HG02885 (cell line): ENCODE data around the gene DR1.
"Not testable (repeated sequence)": the region's sequence is repeated elsewhere in the genome, so short reads cannot be mapped to it uniquely, and the experiment has no call there.

ENCODE experiments used
- ATAC-seq: cut with Tn5 transposase; IDR thresholded peaks from one replicate; pipeline ENCODE4 v1.9.1; 2021; ENCODE audit warnings: mild to moderate bottlenecking; ENCODE audit not compliant: unreplicated experiment, poor library complexity

Gene DR1

DNA sequence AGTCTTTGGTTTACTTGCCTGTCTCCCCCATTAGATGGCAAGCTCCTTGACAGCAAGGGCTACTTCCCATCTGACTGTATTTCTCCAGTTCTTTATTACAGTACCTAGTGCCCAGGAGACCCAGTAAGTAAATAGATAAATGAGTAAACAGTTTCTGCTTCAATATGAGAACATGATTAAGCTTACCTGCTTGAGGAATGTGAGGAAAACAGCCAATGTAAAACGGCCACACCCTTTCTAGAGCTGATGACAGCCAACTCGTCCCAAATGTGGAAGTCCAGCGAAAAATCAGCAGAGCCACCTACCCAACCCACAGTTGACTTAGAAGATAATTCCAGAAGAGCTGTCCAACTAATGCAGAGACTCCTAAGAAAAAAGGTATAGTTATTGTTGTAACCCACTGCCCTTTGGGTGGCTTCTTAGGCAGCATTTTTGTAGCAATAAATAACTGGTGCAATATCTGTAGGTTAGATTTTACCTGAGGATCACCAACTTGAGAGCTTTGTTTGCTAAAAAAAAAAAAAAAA is 6.5 kb upstream of the DR1 start:
- no peak for ATAC-seq

DNA sequence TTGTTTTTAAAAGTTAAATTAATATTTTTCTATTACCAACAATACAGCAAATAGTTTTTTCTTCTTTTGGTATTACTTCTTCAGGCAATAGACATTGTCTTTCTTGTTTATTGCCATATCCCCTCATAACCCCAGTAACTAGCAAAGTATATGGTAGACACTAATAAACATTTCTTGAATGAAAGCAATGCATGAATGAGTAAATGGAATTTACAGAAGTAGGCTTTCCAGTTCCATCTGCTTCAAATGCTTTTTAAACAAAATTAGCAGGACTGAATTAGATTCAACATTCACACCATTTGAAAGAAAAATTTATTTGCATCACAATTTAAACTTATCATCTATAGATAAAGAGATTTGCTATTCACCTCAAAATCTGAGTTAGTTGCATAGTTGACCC is 5.6 kb upstream of the DR1 start:
- no peak for ATAC-seq

DNA sequence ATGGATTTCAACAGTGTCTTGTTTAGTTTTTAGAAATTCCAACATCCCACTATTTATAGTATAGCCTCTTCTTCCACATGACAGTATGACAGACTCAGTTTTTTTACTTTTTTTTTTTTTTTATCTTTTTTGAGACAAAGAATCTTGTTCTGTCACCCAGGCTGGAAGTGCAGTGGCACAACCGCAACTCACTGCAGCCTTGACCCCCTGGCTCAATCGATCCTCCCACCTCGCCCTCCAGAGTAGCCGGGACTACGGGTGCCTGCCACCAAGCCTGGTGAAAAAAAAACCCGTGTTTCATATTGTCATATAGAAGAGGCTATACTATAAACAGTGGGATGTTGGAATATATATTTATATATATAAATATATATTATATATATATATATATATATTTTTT is 1.2 kb upstream of the DR1 start:
- ATAC-seq, result no peak

DNA sequence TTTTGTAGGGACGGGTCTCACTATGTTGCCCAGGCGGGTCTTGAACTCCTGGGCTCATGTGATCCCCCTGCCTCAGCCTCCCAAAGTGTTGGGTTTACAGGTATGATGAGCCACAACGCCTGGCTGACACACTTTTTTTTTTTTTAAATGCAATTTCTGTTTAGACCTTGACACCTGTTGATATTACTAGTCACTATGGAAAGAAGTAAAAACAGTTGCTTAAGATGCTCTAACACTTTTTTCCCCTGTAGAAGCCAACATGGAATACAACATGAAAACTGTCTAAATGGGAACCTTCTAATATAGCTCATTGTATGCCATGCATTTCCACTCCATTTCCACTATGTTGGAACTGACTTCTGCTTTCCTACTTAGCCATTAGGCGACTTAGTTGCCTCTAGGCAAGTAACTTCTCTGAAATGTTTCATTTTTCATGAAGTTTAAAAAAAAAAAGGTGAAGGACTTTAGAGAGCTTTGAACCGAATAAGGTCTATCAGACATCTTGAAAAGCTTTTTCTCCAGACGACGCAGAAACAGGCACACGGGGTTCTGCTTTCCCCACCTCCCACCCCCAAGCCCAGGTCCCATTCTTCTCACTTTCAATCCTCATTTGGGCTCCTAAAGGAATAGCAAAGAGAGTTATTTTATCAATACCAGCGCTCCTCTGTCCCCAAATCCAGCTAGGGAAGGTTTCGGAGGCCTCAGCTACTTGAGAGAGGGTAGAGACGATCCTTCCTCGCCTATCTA is 648 bp upstream of the DR1 start:
- ATAC-seq, result peak; percentile 2

DNA sequence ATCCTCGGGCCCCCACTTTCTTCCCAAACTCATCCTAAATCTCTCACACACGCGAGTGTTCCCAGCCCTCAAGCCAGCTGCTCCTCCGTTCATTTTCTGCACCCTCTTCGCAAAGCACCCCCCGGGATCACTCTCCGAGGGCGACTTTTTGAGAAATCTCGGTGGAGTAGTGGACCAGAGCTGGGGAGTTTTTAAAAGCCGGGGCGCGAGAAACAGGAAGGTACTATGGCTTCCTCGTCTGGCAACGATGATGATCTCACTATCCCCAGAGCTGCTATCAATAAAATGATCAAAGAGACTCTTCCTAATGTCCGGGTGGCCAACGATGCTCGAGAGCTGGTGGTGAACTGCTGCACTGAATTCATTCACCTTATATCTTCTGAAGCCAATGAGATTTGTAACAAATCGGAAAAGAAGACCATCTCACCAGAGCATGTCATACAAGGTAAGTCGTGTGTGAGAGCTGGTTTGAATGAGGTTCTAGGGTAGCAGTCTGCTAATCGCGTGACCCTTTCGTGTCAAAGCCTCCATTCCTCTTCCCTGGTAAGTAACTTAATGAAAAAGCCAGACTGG is 800 bp downstream of the DR1 start:
- ATAC-seq, result peak; percentile 23

DNA sequence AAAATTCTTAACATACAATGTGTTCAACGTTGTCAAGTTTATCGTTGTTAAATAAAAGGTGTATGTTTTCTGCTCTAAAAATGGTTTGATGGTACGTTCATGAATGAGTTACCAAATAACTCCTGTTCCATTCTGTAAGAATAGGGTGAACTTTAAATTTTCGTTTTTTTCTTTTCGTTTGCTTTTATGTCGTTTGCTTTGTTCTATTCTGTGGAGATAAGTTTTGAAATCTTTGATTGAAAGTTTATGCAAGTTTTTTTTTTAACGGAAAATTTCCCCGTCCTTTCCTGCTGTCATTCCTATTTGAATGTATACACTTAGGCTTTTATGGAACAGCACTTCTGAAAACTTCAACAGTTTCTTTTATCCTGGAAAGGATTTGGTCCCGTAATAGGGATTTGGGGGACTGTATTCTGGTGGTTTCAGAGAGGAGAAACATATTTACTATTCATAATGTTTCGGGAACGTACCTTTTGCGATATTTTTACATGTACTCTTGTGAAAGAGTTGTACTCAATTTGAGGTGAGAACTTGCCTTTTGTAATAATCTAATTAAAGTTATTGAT is 1.7 kb downstream of the DR1 start:
- no peak for ATAC-seq

DNA sequence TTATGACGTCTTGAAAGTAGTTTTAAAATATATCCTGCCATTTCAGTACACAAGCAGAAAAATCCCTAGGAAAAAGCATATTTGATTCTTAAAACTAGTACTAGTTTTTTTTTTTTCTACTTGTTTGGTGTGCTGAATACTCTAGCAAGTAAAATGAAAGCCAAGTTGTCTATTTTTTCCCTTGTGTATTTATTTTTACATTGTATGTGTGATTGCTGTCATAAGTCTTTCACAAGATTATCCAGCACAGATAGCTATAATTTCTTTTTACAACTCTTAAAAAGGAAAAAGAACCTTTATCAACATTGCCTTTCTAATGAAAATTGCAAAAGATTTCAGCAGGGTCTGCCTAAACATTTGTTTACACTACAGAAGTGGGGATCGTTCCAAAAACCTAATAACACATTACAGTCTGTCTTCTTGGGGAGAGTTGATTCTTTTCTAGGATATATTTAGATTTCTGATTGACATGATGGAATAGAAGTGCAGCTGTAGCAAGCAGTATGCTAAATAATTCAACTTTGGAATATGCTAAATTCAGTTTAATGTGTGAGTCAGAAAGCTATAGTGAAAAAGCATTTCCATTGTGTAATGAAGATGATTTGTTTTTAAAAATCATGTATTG is 2.5 kb downstream of the DR1 start:
- no peak for ATAC-seq

DNA sequence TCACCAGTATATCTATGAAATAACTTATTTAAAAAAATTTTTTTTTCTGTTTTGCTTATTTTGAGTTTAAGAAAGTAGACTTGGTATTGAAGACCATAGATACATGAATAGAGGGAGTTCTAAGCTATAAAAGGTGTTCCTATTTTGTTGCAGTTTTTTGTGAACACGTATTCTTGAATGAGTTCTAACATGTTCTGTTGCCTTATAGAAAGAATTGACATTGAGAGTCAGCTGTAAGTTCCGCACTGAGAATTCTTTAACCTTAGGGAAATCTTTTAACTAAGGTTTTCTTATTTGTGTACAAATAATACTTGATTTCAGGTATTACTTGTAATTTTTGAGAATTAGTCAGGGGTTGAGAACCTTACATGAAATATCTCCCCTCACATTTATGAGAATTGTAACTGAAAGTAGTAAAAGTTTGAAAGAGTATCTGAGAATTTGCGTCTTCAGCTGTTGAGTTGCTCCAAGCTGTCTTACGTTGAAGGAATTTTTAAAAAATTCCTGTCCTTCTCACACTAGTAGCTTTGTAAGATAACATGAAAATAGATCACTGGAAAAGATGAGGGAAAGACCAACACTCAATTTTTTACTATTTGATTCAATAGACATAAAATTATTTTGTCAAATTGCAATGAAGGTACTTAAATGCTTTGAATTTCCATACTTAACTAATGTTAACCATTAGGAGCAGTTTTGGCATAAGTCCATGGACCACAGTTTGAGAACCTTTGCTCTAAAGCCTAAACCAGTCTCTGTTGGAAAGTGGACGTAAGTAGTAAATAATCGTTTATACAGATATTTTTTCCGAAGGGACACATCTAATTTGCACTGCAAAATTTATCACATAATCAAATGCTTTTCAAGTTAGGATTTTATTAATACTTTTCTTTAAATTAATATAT is 3.8 kb downstream of the DR1 start:
- ATAC-seq, result no peak

DNA sequence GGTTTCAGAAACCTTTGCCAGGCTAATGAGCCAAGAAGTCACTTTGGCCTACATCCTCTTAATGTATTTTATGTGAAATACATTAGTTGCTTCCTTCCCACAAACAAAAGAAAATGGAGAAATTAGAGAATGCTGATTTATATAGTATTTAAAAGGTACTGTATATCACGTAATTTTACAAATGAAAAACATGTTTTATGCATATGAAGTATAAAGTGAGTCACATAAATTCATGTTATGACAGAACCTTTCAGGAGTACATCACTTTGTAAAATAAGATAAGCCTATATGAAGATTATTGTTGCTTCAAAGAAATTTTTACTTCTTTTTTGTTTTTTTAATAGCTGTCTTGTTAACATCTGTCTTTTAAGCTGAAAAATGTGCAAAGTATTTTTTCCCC is 4.6 kb downstream of the DR1 start:
- ATAC-seq, result no peak

DNA sequence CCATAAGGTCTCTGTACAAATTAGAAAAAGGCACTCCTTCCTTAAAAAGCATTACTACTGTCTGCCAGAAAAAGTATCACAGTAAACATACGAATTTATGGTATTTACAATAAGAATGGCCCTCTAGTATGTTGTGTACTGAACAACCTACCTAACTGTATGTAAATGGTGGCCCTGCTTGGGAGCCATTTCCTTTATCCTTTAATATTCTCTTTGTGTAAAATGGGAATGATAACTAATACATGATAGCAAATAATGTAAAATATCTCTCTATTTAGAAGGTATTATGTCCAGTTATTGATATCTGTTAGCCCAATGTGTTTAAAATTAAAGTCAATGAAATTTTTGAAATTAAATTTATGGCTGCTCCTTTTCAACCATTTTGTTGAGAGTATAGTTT is 5.2 kb downstream of the DR1 start:
- no peak for ATAC-seq

DNA sequence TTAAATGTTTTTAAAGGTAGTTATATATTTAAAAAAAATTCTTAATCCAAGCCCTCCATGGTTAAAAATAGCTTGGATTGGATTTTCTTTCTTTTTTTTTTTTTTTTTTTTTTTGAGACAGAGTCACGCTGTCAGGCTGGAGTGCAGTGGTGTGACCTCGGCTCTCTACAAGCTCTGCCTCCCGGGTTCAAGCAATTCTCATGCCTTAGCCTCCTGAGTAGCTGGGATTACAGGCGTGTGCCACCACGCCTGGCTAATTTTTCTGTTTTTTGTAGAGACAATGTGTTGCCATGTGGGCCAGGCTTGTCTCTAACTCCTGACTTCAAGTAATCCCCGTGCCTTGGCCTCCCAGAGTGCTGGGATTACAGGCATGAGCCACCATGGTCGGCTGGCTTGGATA is 5.6 kb downstream of the DR1 start:
- not testable (repeated sequence) for ATAC-seq

DNA sequence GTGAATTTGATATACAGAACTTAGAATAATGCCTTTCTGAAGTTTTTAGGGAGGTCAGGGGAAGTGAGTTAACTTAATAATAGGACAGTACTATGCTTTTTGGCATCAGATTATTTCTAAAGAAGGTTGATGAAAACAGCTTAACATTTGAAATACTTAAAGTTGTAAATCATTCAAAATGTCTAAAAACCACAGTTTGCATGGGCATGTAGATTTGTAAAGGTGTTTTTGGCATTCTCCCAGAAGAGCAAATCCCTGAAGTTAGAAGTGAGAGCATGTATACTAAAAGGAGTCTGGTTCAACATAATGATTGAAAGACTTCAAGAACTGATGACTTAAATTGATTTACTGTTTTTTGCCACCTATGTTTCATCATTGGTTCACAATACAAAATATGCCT is 6.7 kb downstream of the DR1 start:
- no peak for ATAC-seq

DNA sequence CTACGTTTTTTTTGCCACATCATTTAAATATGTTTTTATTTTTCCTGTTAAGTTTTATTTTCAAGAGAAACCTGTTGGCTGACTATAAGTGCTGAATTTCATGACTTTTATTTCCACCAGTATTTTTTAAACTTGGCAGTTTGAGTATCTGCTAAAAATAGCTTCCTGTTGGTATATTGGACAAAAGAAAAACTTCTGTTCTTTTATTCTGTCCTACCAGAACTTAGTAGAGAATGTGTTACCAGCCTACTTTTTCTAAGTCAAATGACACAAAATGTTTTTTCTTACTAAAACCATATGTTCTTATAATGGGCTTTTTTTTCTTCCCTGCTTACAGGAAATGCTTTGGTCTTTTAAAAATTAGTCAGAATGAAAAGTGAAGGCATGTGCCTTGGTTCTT is 7.6 kb downstream of the DR1 start:
- ATAC-seq, result no peak

DNA sequence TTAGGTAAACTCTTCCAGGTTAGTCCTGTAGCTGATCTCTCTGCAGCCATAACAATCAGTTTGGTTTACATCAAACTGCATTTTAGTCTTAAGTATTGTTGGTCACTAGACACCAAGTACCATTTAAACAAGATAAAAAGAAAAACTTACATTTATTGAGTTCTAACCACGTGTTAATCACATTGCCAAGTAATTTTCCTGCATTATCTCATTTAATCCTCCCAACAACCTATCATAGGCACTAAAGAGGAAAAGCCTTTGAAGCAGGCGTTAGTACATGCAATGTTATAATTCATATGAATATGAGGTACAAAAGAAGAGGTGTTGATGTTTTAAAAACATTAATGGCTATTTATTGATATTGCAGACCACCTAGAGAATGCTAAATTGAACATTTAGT is 9.0 kb downstream of the DR1 start:
- ATAC-seq, result no peak

DNA sequence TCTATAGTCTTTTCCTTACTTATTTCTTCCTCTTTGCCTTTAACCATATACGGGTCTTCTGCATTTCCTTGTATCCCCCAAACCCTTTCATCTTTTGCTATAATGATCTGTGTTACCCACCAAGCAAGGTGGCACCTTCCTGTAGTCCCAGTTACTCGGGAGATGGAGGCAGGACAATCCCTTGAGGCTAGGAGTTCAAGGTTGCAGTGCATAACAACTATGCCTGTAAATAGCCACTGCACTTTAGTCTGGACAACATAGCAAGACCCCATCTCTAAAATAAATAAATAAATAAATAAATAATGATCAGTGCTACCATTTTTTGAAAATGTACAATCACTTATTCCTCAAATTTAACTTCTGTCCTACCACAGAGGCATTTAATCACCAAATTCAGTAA is 11.5 kb downstream of the DR1 start:
- no peak for ATAC-seq

DNA sequence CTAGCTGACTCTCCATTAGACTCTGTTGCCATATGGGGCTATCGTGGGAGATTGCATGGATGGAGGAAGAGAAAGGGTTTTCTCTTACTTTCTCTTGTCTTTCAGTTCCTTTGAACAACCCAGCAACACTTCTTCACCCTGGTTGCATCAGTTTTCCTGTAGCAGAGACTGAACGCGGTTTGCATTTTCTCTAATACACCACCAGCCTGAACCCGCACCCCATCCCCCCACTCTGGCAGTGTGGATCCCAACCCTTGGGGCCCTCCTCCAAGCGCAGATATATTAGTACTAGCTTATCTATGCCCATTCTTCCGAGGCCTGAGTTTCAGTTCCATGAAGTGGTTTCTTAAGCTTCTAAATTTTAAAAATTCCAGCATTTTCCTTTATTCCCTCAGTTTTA is 12.6 kb downstream of the DR1 start:
- no peak for ATAC-seq

DNA sequence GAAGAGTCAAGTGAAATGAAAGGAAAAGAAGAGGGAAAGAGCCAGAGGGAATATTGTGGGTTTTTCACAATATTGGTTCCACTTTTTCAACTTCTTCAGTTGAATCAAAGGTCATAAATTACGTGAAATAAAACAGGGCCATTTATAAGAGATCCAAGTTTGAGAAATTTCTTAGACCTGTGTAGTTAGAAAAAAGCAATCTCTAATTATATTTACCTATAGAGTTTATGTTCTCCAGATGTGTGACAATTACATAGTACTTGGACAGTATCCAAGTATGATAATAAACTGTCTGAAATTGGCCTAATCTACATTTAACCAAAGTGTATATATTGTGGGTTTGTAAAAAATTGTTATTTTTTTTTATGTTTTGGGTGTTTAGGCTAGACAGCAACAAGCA is 14.4 kb downstream of the DR1 start:
- ATAC-seq, result no peak

DNA sequence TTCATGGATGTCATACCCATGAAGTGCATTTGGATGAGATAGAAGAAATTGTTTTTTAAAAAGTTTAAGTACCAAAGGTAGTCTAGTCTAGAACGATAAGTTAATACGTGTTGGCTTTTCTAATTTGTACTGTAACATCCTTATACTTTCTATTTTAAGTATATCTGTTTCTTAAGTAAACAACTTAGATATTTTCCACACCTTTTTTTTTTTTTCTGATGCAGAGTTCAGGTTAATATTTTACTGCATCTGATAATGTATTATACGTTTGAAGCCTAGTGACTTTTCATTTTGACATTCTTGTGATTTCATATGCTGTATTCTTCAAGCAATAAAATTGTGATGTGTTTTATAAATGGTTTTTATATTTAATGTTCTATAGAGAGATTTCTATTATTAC is 16.5 kb downstream of the DR1 start:
- ATAC-seq, result no peak

DNA sequence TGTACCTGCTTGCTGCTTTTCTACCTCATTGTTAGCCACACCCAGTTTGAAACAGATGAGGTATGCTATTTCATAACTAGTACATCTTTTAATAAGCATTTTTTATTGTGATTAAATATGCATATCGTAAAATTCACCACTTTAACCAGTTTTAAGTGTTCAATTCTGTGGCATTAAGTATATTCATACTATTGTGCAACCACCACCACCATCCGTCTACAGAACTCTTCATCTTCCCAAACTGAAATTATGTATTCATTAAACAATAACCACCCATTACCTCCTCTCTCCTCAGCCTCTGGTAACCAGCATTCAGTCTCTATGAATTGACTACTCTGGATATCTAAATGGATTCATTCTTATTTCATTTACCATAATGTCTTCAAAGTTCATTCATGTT is 20.1 kb downstream of the DR1 start:
- ATAC-seq, result no peak

DNA sequence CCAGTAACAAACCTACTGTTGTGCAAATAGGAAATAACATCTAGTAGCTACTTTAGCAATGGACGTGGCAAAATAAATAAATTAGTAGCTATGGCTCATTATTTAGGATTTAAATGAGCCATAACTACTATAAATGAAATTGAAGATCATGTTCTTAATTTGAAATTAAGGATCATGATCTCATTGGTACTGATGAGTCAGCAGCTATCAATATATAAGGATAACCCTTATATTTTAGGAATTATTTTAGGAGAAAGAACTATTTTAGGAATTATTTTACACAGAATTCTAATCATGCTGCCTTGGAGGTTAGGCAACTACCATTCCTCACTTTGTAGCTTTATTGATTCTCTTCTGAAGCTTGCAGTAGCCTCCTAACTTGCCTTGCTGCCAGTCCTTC is 24.0 kb downstream of the DR1 start:
- ATAC-seq, result no peak
